ENCODE data around the gene MAP4K3.

The MAP4K3 gene

DNA sequence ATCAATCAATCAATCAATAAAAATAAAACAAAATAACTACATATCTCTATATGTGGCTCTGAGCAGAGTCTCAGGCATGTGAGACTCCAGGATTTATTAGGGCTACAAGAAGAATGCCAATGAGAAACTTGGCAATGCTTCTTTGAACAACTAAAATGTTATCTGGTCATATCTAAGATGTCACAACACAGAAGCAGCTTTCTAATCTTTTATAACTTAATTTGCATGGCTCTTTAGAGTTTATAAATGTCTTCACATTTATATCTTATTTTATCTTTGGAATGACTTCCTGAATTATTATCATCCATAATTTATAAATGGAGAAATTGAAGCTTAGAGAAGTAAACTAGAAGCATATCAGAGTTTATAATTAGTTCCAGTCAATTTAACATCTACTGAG, 14.9 kb upstream of the MAP4K3 start:
- no peak overlapping the region for H3K27ac ChIP-seq (replicated peaks)
- no peak overlapping the region for H3K4me3 ChIP-seq (replicated peaks; ENCODE audit: insufficient read depth, low read length)

DNA sequence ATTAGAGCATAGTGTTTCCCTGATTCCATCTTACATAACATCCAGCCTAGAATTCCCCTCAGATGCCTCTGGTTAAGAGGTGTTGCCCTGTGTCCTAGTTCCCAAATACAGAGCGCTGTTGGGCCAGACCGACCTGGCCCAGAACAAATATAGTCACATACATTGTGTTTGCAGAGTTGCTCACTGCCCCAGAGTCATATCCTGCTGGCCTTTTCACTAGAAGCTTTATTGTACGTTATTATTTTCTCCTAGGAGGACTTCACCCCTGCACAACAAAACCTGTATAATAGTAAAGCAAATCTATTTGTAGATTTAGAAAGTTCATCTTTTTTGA, 11.1 kb upstream of the MAP4K3 start:
- Histone ChIP-seq H3K27ac (replicated peaks) (no peak overlapping the region), H3K4me3 (replicated peaks; ENCODE audit: insufficient read depth, low read length) (no peak overlapping the region), H3K27me3 (ENCODE audit: insufficient read depth, poor library complexity, severe bottlenecking) (no peaks in the 10 kb centered on the region)
- DNase-seq (ENCODE audit: low read depth in 1 of 2, low spot score in 1 of 2) = no peak
- TF ChIP-seq SPI1 (IDR thresholded peaks at IDR 0.05; ENCODE audit: borderline replicate concordance, low read depth) (no peak), GABPA (IDR thresholded peaks at IDR 0.05; ENCODE audit: low read depth) (no peak), POLR2AphosphoS5 (IDR thresholded peaks at IDR 0.05; ENCODE audit: low read depth) (no peak)
- TF ChIP-seq, protein P1, sequence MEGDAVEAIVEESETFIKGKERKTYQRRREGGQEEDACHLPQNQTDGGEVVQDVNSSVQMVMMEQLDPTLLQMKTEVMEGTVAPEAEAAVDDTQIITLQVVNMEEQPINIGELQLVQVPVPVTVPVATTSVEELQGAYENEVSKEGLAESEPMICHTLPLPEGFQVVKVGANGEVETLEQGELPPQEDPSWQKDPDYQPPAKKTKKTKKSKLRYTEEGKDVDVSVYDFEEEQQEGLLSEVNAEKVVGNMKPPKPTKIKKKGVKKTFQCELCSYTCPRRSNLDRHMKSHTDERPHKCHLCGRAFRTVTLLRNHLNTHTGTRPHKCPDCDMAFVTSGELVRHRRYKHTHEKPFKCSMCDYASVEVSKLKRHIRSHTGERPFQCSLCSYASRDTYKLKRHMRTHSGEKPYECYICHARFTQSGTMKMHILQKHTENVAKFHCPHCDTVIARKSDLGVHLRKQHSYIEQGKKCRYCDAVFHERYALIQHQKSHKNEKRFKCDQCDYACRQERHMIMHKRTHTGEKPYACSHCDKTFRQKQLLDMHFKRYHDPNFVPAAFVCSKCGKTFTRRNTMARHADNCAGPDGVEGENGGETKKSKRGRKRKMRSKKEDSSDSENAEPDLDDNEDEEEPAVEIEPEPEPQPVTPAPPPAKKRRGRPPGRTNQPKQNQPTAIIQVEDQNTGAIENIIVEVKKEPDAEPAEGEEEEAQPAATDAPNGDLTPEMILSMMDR (IDR thresholded peaks at IDR 0.05; ENCODE audit: insufficient read depth, low read length) = no peak
- TF ChIP-seq, protein P2, sequence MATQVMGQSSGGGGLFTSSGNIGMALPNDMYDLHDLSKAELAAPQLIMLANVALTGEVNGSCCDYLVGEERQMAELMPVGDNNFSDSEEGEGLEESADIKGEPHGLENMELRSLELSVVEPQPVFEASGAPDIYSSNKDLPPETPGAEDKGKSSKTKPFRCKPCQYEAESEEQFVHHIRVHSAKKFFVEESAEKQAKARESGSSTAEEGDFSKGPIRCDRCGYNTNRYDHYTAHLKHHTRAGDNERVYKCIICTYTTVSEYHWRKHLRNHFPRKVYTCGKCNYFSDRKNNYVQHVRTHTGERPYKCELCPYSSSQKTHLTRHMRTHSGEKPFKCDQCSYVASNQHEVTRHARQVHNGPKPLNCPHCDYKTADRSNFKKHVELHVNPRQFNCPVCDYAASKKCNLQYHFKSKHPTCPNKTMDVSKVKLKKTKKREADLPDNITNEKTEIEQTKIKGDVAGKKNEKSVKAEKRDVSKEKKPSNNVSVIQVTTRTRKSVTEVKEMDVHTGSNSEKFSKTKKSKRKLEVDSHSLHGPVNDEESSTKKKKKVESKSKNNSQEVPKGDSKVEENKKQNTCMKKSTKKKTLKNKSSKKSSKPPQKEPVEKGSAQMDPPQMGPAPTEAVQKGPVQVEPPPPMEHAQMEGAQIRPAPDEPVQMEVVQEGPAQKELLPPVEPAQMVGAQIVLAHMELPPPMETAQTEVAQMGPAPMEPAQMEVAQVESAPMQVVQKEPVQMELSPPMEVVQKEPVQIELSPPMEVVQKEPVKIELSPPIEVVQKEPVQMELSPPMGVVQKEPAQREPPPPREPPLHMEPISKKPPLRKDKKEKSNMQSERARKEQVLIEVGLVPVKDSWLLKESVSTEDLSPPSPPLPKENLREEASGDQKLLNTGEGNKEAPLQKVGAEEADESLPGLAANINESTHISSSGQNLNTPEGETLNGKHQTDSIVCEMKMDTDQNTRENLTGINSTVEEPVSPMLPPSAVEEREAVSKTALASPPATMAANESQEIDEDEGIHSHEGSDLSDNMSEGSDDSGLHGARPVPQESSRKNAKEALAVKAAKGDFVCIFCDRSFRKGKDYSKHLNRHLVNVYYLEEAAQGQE (IDR thresholded peaks at IDR 0.05; ENCODE audit: insufficient replicate concordance, low read depth) = no peak

More for the DNA sequence above, 14.9 kb upstream of the MAP4K3 start:
- no peak for DNase-seq (ENCODE audit: low read depth in 1 of 2, low spot score in 1 of 2)
- H3K27me3 ChIP-seq (ENCODE audit: insufficient read depth, poor library complexity, severe bottlenecking) = no peaks in the 10 kb centered on the region
- TF ChIP-seq SPI1 (IDR thresholded peaks at IDR 0.05; ENCODE audit: borderline replicate concordance, low read depth) = no peak

DNA sequence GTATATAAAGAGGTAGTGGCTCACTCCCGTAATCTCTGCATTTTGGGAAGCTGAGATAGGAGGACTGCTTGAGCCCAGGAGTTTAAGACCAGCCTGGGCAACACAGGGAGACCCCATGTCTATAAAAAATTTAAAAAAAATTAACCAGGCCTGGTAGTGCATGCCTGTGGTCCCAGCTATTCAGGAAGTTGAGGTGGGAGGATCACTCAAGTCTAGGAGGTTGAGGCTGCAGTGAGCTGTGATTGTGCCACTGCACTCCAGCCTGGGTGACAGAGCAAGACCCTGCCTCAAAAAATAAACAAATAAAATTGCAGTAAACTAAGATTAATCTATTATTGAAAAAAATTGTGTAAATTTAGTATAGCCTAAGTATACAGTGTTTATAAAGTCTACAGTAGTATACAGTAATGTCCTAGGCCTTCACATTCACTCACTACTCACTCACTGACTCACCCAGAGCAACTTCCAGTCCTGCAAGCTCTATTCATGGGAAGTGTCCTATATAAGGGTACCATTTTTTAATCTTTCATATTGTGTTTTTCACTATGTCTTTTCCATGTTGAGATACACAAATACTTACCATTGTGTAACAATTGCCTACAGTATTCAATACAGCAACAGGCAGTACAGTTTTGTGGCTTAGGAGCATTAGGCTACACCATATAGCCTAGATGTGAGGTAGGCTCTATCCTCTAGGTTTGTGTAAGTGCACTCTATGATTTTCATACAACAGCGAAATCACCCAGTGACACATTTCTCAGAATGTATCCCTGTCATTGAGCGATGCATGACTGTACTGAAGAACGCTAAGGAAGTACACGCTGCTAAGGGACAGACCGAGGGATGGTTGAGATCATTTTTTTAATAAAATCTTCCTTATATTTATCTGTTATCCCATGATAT, 10.4 kb upstream of the MAP4K3 start:
- Histone ChIP-seq H3K27me3 (ENCODE audit: insufficient read depth, poor library complexity, severe bottlenecking) (no peaks in the 10 kb centered on the region), H3K4me3 (replicated peaks; ENCODE audit: insufficient read depth, low read length) (no peak overlapping the region), H3K27ac (replicated peaks) (no peak overlapping the region)
- DNase-seq (ENCODE audit: low read depth in 1 of 2, low spot score in 1 of 2) = no peak
- TF ChIP-seq, protein P1 (IDR thresholded peaks at IDR 0.05; ENCODE audit: insufficient read depth, low read length) = no peak
- TF ChIP-seq GABPA (IDR thresholded peaks at IDR 0.05; ENCODE audit: low read depth) (no peak), SPI1 (IDR thresholded peaks at IDR 0.05; ENCODE audit: borderline replicate concordance, low read depth) (no peak), POLR2AphosphoS5 (IDR thresholded peaks at IDR 0.05; ENCODE audit: low read depth) (no peak)
- TF ChIP-seq, protein P2 (IDR thresholded peaks at IDR 0.05; ENCODE audit: insufficient replicate concordance, low read depth) = no peak

DNA sequence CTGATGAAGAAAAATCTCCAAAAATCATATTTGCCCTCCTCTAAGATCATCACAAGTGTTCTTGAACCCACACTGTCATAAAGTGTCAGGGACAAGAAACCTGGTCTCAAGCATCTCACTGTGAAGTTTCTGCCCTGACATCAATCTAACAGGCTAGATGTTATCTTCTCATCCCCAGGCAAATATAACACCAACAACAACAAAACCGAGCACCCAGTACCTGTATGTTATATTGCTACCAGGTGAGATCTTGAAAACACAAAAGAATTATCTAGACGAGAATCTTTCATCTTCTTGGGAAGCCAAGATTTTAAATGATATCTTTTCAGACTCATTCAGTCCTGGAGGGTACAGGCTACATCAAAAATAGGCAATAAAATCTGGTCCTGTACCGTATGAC, 8.8 kb upstream of the MAP4K3 start:
- Histone ChIP-seq H3K4me3 (replicated peaks; ENCODE audit: insufficient read depth, low read length) (no peak overlapping the region), H3K27ac (replicated peaks) (no peak overlapping the region), H3K27me3 (ENCODE audit: insufficient read depth, poor library complexity, severe bottlenecking) (no peaks in the 10 kb centered on the region)
- no peak for DNase-seq (ENCODE audit: low read depth in 1 of 2, low spot score in 1 of 2)
- TF ChIP-seq GABPA (IDR thresholded peaks at IDR 0.05; ENCODE audit: low read depth) = no peak
- TF ChIP-seq, protein P1 (IDR thresholded peaks at IDR 0.05; ENCODE audit: insufficient read depth, low read length) = no peak
- TF ChIP-seq POLR2AphosphoS5 (IDR thresholded peaks at IDR 0.05; ENCODE audit: low read depth) = no peak
- TF ChIP-seq, protein P2 (IDR thresholded peaks at IDR 0.05; ENCODE audit: insufficient replicate concordance, low read depth) = no peak
- TF ChIP-seq SPI1 (IDR thresholded peaks at IDR 0.05; ENCODE audit: borderline replicate concordance, low read depth) = no peak

Data from HL-60 (cell line).